Amygdala (tissue), 56 donors: ENCODE data around the gene KLK7.
A peak's percentile ranks its signal among the peaks of the same experiment; 100 is the strongest.
"Not testable (repeated sequence)": the region's sequence is repeated elsewhere in the genome, so short reads cannot be mapped to it uniquely, and the experiment has no call there.

Experiments
- DNase-seq, 56 donors: peaks; one replicate each; lab custom pipeline; 2025; lab: John Stamatoyannopoulos, UW

The KLK7 gene

DNA sequence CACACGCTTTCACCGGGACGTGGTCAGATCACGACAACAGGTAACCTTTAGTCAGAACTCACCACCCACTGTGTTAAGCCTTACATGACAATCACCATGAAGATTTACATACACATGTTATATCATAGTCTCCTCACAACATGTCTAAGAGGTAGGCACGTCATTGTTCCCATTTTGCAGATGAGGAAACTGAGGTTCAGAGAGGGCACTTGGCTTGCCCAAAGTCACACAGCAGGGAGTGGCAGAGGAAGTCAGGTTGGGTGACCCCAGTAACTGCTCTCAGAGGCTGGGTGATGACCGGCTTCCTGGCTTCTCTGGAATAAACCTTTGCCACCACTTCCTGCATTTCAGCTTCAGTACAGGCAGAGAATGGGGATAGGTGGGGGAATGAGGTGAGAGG, 30.5 kb upstream of the KLK7 start:
- DNase-seq: no peak

DNA sequence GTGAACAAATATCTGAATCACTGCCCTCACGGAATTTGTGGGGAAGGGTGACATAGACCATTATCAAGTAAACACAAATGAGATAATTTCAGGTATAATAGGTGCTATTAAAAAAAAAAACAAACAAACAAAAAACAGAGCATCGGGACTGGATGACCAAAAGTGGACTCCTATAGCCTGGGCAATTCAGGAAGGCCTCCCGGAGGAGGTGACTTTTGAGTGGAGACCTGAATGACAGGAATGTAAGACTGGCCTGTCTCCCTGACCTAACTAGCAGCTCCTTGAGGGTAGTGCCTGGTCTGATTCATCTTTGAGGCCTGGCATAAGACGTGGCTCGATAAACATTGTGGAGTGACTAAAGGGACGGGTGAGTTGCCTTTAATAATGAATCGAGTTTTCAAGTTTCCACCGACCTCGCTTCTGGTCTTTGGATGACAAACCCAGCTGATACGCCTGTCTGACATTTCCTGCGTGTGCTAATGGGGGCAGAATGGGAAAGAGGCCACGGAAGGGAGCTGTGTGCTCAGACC, 29.0 kb upstream of the KLK7 start:
- DNase-seq: no peak

DNA sequence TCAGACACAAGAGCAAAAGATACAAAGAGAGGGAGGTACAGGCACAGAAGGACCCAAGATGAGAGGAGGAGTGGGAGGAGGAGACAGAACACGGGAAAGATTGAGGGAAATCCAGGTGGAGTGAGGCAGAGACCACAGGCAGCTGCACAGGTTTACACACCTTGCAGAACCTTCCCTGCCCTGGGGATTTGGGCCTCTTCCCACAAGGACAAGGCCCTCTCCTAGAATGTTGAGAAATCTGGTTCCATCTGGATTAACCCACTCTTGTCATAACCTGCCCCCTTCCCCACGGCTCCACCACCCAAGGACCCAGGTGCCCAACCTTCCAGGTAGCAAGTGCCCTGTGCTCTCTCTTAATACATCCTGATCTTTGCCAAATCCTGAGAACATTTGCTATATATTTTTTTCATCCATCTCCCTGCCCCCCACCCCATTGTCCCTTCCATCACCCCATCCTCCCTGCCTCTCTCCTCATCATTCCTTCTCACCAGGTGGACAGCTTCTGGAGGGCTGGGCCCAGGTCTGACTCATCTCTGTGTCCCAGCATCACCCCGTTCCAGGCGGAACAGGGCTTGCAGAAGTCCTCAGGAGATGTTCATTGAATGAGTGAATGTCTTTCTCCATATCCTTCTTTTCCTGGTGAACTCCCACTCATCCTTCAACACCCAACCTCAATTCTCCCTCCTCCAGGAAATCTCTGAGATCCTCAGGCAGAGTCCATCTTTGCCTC, 26.5 kb upstream of the KLK7 start:
- DNase-seq: no peak

DNA sequence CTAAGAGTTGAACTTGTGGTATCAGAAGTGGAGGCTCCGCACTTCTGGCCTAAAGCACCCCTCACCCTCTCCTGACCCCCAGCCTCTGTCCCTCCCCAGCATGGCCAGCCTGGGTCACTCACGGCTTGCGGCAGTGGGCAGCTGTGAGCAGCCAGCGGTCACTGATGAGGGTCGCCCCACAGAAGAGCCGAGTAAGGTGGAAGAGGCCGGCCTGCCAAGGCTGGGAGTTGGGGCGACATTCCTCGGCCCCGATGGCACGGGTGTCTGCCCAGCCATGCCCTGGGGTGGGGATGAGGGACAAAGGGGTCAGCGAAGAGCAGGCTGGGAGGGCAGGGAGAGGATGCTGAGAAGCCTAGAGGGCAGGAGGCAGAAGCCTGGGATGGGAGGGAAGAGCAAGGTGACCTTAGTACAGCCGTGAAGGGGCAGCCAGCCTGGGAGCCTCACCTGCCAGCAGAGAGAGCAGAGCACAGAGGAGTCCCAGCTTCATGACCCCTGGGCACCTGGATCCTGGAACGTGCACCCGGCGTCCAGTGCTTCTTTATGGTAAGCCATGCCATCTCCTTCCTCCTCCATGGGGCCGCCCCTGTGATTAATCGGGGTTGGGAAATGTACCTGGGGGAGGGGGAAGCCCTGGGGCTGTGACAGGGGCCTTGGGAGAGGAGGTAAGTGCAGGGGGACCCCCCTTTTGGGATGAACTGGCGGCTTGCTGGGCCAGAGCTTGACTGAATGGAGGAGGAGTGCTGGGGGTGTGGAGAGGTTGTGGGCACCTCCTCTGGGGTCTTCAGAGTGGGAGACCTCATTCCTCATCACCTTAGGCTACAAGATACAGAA, 25.6 kb upstream of the KLK7 start:
- no peak for DNase-seq

DNA sequence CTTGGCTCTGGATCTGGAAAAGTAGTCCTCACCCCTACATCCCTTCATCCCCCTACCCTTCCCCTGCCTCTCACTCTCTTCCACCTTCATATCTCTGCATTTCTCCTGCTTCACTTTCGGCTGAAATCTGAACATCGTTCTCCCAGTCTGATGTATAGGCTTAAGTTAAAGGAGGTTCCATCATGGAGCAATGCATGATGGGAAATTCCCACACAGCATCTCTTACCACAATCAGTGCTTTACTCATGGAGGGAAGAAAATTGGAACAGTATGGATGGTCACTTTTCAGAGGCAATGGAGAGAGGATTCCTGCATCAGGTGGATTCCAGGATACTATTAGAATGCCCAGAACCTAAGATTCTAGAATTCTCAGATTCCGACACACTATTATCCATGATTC, 23.8 kb upstream of the KLK7 start:
- DNase-seq: no peak

DNA sequence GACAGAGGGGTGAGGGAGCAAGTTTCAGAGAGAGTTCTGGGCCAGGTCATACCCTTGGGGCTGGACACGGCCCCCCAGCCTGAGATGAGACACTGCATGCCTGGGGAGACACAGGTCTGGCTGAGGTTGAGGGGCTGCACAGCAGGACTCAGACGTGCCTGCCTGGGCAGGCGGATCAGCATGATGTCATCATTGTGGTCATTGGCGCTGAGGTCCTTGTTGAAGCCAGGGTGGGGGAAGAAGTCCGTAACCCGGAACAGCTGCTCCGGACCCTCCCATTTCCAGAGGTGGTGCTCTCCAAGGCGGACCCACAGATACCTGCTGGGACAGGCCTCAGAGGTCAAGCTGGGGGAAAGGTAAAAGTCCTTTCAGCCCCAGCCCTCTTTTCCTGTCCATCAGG, 22.7 kb upstream of the KLK7 start:
- DNase-seq: no peak

DNA sequence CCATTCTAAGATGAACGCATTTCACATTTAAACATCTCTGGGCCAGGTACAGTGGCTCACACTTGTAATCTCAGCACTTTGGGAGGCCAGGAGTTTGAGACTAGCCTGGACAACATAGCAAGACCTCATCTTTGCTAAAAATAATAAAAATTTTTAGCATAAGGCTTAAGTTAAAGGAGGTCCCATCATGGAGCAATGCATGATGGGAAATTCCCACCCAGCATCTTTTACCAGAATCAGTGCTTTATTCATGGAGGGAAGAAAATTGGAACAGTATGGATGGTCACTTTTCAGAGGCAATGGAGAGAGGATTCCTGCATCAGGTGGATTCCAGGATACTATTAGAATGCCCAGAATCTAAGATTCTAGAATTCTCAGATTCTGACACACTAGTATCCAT, 21.5 kb upstream of the KLK7 start:
- DNase-seq: no peak

DNA sequence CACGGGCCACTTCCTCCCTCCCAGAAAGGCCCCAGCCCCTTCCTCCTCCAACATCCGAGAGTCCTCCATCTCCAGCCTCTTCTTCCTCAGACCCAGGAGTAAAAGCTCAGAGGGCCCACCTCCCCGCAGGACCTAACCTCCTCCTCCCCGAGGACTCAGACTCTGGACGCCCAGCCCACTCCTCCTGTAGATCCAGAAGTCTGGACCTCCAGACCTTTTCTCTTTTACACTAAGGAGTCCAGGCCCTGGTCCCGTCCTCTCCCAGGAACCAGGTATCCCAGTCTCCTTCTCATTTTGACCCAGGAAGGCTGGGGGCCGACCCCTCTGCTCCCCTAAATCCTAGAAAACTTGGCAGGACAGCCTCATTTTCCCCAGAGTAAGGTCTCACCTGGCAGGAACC, 19.6 kb upstream of the KLK7 start:
- no peak for DNase-seq

DNA sequence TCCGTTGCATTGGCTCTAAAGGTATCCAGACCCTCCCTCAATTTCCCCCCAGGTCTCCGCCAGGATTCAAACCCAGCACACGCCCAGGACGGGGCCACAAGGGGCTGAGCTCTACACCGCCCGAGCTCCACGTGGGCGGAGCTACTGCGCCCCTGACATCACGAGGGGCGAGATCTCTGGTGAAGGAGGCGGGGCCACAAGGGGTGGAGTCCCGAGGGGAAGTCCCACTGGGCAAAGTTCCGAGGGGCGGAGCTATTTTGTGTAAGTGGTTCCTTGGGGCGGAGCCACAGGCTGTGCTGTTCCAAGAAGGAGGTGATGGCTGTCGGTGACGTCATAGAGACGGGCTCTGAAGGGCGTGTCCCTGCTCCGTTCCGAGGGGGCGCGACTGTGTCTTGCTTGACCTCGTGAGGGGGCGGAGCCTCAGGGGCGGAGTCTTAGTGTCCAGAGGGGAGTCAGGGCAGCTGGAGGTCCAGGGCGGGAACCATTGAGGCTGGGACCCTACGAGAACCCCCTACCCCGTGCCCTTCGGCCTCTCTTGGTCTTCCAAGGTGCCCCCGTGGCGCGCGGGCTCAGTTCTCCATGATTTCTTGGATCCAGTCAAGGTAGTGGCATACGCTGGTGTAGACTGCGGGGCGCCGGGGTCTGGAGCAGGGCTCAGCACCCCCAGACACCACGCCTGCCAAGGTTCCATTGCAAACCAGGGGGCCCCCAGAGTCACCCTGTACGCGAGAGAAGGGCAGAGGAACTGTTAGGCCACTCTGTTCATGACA, 19.0 kb upstream of the KLK7 start:
- peak in 4 of 56 donors; percentile 10 to 63 (median 26) for DNase-seq

DNA sequence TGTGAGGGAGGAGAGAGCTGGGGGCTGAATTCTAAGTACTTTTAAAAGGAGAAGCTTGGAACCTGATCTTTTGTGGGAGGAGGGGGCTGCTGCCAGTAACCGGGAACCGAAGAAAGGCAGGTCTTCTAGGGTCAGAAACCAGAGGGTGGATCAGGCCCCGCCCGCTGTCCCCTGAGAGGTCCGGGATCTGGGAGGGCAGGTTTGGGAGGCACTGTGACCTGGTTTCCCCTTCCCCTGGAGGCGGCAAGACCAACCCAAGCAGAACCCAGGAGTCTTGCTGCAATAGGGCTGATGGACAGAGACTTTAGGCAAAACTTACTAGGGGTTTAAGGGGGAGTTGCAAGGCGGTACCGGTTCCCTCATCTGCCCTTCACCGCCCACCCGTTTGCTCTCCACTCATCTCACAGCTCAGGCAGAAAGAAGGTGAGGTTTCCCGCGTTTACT, 18.4 kb upstream of the KLK7 start:
- DNase-seq: no peak

DNA sequence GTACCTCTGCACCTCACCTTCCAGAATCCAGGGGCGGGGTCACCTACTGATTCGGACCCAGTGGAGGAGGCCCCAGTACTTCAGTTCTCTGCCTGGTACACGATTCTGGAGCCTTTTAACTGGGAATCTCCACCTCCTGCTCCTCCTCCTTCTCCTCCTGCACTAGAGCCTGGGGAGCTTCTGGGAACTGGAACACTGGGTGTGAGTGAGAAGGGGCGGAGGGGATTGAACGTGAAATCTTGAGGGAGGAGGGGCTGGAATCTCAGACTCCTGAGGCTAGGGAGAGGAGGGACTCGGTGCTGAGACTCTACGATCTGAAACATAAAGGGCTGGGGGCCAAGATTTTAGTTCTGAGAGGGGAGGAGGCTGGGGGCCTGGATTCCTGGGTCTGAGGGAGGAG, 17.8 kb upstream of the KLK7 start, which contains the start of gene KLK8:
TSS of gene KLK8 (minus strand) at position 90 of the 400 bp plus-strand sequence. CDS start 437 bp downstream, outside the sequence.
- no peak for DNase-seq

DNA sequence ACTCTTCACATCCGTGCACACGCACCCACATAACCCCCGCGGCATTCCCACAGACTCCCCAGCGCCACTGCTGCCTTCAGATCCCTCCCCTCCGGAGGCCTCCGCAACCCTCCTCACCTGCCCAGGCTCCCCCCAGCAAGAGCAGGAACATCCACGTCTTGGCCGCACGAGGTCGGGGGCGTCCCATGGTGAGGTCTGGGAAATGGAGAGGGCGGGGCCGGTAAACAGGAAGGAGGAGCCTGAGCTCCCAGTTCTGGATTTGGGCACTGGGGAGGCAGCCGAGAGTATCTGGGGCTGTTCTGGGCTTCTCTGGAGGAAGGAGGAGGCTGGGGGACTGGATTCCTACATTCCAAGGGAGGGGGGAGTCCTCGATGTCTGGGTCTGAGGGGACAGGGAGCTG, 17.3 kb upstream of the KLK7 start:
- DNase-seq: no peak

DNA sequence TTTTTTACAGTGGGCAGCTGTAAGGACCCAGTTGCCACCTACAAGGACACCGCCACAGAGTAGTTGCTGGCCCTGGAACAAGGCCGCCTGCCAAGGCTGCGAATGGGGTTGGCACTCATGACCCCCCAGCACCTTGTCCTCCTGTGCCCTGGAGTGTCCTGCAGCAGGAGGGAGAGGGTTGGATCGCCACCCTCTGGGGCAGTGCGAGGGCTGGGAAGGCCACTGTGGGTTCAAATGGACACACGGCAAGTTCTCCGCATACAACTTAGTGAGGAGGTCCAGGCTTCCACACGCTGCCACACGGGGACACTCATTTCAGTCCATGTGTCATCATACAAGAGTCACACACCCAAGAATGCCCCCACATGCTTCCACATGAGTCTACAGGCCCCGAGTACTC, 16.7 kb upstream of the KLK7 start:
- no peak for DNase-seq

DNA sequence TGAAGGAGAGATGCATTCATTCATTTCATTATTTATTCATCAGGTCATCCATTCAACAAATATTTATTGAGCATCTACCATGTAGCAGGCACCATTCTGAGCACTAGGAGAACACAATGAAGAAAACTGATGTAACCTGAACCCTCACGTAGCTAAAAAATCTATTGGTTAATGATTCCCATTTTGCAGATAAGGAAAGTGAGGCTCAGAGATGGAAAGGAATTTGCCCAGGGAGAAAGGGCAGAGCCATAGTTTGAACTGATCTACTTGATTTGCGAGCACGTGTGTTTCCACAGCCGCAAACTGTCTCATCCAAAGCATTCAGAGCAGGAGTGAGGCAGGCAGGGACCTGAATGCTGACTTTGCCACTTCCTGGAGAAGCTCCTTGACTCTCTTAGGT, 15.0 kb upstream of the KLK7 start:
- DNase-seq: no peak

DNA sequence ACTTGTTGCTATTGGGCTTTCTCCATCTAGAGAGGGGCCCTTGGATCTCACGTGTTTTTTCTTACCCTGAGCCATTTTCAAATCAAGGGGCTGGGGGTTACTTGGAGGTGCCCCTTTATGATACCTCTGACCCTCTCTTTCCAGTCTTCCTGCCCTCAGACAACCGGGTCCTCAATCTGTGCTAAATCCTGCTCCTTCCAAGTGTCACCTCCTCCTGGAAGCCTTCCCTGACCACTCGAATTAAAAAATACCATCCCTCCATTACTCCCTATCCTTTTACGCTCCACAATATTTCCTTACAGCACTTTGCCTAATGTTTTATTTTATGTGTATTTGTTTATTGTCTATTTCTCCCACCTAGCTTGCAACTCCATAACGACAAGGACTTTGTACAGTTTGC, 14.3 kb upstream of the KLK7 start:
- DNase-seq: no peak

DNA sequence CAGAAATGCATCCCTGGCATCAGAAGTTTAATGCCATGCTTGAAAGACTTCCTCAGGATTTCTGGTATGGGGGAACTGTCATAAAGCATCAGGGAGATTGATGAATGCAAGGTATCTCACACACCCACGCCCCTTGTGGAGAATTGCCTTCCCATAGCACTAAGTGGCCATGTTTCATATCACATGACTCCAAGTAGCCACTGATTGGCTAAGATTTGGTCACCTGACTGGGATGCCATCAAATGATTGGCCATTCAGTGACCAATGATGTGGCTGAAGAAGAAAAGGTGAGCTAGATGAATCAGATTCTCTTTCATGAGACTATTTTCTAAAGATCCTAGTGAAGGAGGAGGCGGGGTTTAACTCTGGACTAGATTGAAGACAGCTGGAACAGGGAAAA, 10.4 kb upstream of the KLK7 start:
- DNase-seq: no peak

DNA sequence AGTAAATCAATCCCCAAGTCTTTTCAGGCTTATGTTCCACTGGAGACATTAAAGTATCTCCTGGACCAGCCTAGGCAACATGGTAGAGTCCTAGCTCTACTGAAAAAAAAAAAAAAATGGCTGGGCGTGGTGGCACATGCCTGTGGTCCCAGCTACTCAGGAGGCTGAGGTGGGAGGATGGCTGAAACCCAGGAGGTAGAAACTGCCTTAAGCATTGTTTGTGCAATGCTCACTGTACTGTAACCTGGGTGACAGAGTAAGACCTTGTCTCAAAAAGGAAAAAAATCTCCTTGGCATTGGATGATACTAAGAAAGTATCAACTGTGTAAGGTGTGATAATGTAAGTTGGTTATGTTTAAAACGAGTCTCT, 8.9 kb upstream of the KLK7 start:
- DNase-seq: no peak

DNA sequence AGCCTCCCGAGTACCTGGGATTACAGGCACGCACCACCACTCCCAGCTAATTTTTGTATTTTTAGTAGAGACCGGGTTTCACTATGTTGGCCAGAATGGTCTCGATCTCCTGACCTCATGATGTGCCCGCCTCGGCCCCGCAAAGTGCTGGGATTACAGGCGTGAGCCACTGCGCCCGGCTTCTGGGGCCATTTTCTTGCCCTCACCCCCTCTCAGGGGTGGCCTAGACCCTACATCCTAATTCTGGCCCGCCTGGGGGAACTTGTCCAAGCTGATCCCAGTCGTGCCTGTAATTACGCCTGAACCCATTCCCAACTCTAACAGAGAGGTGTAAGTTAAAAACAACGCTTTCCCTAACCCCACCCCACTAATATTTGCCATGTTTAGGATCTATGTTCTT, 699 bp upstream of the KLK7 start:
- not testable (repeated sequence) for DNase-seq

DNA sequence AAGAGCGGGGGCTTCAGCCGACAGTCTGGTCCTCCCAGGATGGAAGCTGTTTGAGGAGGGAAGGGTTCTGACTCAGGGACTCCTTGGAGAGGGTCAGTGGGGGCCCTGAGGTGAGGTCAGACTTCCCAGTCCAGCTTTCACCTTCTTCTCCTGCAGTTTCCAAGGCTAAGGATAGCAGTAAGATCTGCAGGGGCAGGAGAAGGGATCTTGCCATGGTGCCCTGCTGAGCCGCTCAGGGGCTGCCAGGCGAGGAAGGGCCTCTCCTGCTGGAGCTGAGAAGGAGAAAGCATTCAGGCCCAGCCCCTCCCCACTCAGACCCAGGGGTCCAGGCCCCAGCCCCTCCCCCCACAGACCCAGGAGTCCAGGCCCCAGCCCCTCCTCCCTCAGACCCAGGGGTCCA, 1.5 kb downstream of the KLK7 start:
- no peak for DNase-seq

DNA sequence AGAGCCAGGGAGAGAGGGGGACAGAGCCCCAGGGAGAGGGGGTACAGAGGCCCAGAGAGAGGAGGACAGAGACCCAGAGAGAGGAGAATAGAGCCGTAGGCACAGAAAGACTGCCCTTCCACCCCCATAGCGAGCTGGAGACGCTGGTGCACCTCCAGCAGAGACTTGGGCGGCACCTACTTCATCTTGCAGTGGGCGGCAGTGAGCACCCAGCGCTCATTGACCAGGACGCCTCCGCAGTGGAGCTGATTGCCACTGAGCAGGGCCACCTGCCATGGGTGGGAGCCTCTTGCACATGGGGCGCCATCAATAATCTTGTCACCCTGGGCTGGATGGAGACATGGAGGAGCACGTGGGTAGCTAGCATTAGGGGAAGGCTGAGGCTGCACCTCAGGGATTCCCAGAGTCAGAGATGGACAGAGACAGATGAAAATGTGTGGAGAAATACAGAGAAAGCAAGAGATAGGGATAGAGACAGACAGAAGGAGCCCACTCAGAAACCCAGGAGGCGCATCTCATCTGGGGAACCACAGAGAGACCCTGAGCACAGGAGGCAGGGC, 2.0 kb downstream of the KLK7 start:
- peak in 2 of 56 donors; percentile 10 to 14 for DNase-seq

DNA sequence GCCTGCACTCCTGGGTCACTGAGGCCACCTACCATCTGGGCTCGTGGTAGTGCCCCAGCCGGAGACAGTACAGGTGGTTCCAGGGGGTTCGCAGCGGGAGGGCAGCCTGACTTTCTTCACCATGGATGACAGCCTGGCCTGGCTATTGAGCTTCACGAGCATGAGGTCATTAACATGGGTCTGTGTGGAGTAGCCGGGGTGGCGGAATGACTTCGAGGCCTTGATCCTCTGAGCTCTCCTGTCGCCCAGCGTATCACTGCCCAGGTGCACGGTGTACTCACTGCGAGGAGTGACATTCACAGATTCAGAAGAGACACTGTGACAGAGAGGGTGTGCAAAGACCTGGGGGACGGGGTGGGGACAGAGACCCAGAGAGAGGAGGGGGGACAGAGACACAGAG, 3.5 kb downstream of the KLK7 start:
- no peak for DNase-seq
